AG09319 (cell line): Measurements from ENCODE around the gene SHKBP1.

Experiments
- DNase-seq: peaks from one replicate; pipeline ENCODE4 v3.0.0-alpha.2; 2010; ENCODE audit warnings: low read depth; ENCODE audit errors: extremely low read depth
- TF ChIP-seq, protein P1 (sequence below): IDR thresholded peaks from 2 replicates; pipeline ENCODE4 v1.5.1; 2011; ENCODE audit warnings: low read depth, mild to moderate bottlenecking, inconsistent platforms, low read length, moderate library complexity

The SHKBP1 gene

DNA sequence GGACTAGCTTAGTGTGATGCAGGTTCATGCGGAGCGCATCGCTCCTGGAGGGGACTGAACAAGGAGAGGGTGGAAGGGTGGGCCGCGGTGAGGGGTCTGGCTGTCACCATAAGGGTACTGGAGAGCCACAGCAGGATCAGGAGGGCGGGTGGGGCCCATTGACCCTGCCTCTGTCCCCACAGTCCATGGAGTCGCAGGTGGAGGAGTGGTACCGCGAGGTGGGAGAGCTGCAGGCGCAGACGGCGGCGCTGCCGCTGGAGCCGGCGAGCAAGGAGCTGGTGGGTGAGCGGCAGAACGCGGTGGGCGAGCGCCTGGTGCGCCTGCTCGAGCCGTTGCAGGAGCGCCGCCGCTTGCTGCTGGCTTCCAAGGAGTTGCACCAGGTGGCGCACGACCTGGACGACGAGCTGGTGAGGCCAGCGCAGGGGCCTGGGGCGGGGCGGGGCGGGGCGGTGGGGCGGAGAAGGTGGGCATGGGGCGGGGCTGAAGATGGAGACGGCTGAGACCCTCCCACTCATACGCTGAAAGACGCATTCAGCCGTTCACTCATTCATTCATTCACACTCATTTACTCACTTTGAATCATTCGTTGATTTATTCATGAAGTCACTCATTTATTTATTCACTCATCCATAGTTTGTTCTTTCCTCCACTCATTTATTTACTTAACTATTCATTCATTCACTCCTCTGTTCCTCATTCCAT, 27.5 kb upstream of the SHKBP1 start:
- TF ChIP-seq, protein P1, sequence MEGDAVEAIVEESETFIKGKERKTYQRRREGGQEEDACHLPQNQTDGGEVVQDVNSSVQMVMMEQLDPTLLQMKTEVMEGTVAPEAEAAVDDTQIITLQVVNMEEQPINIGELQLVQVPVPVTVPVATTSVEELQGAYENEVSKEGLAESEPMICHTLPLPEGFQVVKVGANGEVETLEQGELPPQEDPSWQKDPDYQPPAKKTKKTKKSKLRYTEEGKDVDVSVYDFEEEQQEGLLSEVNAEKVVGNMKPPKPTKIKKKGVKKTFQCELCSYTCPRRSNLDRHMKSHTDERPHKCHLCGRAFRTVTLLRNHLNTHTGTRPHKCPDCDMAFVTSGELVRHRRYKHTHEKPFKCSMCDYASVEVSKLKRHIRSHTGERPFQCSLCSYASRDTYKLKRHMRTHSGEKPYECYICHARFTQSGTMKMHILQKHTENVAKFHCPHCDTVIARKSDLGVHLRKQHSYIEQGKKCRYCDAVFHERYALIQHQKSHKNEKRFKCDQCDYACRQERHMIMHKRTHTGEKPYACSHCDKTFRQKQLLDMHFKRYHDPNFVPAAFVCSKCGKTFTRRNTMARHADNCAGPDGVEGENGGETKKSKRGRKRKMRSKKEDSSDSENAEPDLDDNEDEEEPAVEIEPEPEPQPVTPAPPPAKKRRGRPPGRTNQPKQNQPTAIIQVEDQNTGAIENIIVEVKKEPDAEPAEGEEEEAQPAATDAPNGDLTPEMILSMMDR: peak; percentile 28
- no peak for DNase-seq

DNA sequence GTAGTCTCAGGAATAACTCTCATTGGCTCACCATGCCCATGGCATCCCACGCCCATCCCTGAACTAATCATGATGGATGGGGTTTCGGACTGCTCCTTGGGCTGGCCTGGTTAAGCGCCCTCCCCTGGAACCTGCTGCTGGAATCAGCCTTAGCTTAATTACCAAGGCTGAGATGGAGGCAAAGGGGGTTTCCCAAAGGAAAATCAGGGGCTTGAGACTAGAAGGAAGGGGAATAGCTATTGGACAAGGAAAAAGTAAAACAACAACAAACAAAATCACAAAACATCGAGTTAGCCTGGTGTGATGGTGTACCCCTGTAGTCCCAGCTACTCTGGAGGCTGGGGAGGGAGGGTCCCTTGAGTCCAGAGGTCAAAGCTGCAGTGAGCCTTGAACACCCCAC, 25.7 kb upstream of the SHKBP1 start:
- DNase-seq: no peak
- TF ChIP-seq, protein P1: no peak

DNA sequence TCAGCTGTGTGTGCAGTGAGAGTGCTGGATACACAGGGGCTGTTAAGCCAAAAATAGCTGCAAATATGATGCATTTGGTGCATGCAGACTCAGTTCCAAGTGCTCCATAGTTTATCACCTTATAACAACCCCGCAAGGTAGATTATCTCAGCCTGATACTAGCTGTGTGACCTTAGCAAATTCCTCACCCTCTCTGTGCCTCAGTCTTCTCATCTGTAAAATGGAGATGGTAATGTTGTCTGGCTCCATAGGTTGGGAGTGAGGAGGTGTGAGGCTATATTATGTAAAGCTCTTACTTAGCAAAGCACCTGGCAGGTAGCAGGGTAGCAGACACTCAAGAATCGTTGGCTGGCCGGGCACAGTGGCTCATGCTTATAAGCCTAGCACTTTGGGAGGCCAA, 23.8 kb upstream of the SHKBP1 start:
- TF ChIP-seq, protein P1: no peak
- no peak for DNase-seq

DNA sequence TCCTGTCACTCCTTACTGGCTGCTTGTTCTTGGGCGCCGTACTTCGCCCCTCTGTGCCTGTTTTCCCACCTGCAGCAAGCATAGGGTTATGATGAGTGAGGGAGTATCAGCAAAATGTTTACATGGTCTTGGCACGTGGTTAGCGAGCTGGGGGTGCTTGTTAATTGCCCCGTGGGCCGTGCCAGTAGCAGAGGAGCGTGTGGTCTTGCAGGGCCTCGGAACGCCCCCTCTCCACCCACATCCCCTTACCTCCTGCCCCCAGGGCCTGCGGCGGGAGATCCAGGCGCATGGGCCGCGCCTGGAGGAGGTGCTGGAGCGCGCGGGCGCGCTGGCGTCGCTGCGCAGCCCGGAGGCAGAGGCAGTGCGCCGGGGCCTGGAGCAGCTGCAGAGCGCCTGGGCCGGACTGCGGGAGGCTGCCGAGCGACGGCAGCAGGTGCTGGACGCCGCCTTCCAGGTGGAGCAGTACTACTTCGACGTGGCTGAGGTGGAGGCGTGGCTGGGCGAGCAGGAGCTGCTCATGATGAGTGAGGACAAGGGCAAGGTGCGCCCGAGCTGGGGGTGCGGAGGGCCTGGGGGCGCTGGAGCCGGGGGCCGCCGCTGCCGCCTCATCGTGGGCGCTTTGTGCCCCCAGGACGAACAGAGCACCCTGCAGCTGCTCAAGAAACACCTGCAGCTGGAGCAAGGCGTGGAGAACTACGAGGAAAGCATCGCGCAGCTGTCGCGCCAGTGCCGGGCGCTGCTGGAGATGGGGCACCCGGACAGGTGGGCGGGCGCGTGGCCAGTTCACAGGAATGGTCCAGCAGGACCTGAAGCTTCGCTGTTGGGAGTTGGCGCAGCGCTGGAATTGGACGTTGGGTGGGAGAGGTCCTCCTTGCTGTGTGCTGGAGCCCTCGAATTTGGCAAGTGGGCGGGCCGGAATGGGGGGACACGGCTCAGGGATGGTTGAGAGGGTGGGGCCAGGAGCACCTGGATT, 22.5 kb upstream of the SHKBP1 start:
- no peak for DNase-seq
- TF ChIP-seq, protein P1: no peak

DNA sequence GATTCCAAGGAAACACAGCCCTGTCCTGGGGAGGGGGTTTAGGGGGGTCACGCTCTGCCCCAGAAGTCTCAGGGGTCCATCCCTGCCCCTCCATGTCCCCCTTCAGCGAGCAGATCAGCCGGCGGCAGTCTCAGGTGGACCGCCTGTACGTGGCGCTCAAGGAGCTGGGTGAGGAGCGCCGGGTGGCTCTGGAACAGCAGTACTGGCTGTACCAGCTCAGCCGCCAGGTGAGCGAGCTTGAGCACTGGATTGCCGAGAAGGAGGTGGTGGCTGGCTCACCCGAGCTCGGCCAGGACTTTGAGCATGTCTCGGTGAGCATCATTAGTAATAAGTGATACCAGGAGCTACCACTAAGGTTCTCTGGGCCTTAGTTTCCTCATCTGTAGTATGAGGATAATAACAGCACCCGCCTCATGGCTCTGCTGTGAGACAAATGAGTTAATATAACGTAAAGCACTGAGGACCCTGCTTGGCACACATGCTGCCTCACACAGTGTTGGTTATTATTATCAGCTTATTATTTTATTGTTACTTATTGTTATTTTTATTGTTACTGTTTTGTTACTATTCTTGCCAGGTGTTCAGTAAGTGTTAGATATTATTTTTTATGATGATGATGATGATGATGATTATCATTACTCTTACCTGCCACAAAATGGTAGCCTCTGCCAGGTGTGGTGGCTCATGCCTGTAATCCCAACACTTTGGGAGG, 20.5 kb upstream of the SHKBP1 start:
- TF ChIP-seq, protein P1: no peak

DNA sequence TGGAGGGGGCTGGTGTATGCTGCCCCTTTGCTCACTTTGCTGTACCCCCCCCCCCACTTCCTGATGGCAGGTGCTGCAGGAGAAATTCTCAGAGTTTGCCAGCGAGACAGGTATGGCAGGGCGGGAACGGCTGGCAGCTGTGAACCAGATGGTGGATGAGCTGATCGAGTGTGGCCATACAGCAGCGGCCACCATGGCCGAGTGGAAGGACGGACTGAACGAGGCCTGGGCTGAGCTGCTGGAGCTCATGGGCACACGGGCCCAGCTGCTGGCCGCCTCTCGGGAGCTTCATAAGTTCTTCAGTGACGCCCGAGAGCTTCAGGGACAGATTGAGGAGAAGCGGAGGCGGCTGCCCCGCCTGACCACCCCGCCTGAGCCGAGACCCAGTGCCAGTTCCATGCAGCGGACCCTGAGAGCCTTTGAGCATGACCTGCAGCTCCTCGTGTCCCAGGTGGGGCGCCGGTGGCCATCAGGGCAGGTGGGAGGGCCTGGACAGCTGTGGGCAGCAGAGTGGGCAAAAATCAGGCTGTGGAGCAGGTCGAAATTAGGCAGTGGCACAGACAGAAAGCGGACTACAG, 19.6 kb upstream of the SHKBP1 start:
- TF ChIP-seq, protein P1: no peak
- DNase-seq: no peak

More for the DNA sequence above, 20.5 kb upstream of the SHKBP1 start:
- DNase-seq: no peak
